KBM-7 (cell line): ENCODE results near the gene TAS2R9.

Experiments
- DNase-seq: peaks from one replicate; pipeline ENCODE4 v3.0.0-alpha.2; 2015
- in situ Hi-C: fragments of 300-500 bp; cut with MboI; formaldehyde crosslinking; loops from 2 replicates; pipeline ENCODE4 v1.14.3; 2020; ENCODE audit warnings: low sequenced_read_pairs, low pct_unique_long_range_greater_than_20kb, mixed read lengths

The TAS2R9 gene

DNA sequence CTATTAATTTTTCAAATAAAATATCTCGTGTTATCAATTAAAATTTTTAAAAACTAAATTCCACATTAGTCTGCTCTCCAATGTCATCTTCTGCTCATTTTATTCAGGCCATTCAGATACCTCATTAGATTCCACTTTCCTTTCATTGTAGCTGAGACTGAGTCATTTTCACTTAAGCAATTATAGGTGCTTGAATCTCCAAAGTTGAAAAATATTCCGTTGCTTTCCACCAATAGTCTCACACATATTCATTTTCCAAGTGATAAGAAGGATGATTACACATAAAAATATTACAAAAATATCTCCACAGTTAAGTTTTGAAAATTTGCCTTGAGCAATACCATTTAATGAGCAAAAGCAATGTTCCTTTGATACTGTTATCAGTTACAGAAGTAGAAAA is 50.3 kb downstream of the TAS2R9 start:
- no peak for DNase-seq
- in situ Hi-C loops, result loop anchor here (10.0 to 25.0 kb wide), 2 partner anchors 428 to 725 kb away; partner anchors contain the start of gene TAS2R42
